ENCODE data around the gene DCHS2. TPM values are rescaled to one million over a fixed set of nuclear protein-coding genes. Genes with fewer than 3 reads are reported as not detected.

Gene DCHS2
- total RNA-seq, 2 donors from 2014 or later, result 0.13 to 0.24 TPM

GRCh38 chr4:154345359-154345758 is 146.2 kb downstream of the DCHS2 start:
- no peak for TF ChIP-seq CTCF (conservative IDR thresholded peaks at IDR 0.05)
- H3K27ac ChIP-seq (ENCODE audit: low read depth, low read length), result no peak overlapping the region
- H3K4me1 ChIP-seq (ENCODE audit: control insufficient read depth, insufficient read depth, low read length), result no peaks in the 10 kb centered on the region
- no peaks in the 10 kb centered on the region for H3K27me3 ChIP-seq (ENCODE audit: control insufficient read depth, insufficient read depth, low read length, poor library complexity, severe bottlenecking)
- no peaks in the 10 kb centered on the region for H3K9me3 Mint-ChIP-seq
- no peak for DNase-seq
- no peak overlapping the region for H3K4me3 Mint-ChIP-seq
- WGBS, 2 experiments (ENCODE audit: insufficient coverage in 1 of 2, insufficient read length in 1 of 2), result 85 to 91% methylated on average over 1 of the region's 1 CpG
- no peak overlapping the region for H3K4me3 ChIP-seq (ENCODE audit: low read length)
- no peaks in the 10 kb centered on the region for H3K36me3 ChIP-seq (ENCODE audit: control insufficient read depth, insufficient read depth, low read length)
- H3K9ac ChIP-seq (ENCODE audit: extremely low read depth, low read length, poor library complexity, severe bottlenecking), result no peak overlapping the region
- H3K27ac Mint-ChIP-seq, result no peak overlapping the region
- peaks cover 4% of the 10 kb centered on the region for H3K4me1 Mint-ChIP-seq
- H3K36me3 Mint-ChIP-seq (ENCODE audit: low read depth), result no peaks in the 10 kb centered on the region
- H3K9me3 ChIP-seq (ENCODE audit: control insufficient read depth, low read length), result no peaks in the 10 kb centered on the region
- H3K27me3 Mint-ChIP-seq (ENCODE audit: insufficient read depth), result no peaks in the 10 kb centered on the region

GRCh38 chr4:154344686-154345085 is 146.9 kb downstream of the DCHS2 start:
- no peak overlapping the region for H3K27ac ChIP-seq (ENCODE audit: low read depth, low read length)
- Mint-ChIP-seq H3K4me3 (no peak overlapping the region), H3K27me3 (ENCODE audit: insufficient read depth) (no peaks in the 10 kb centered on the region), H3K36me3 (ENCODE audit: low read depth) (no peaks in the 10 kb centered on the region), H3K27ac (no peak overlapping the region), H3K9me3 (no peaks in the 10 kb centered on the region), H3K4me1 (peaks cover 4% of the 10 kb centered on the region)
- peak; percentile 81 for DNase-seq
- no peak overlapping the region for H3K9ac ChIP-seq (ENCODE audit: extremely low read depth, low read length, poor library complexity, severe bottlenecking)
- H3K9me3 ChIP-seq (ENCODE audit: control insufficient read depth, low read length), result no peaks in the 10 kb centered on the region
- TF ChIP-seq CTCF (conservative IDR thresholded peaks at IDR 0.05), result peak; percentile 69
- H3K36me3 ChIP-seq (ENCODE audit: control insufficient read depth, insufficient read depth, low read length), result no peaks in the 10 kb centered on the region
- H3K27me3 ChIP-seq (ENCODE audit: control insufficient read depth, insufficient read depth, low read length, poor library complexity, severe bottlenecking), result no peaks in the 10 kb centered on the region
- no peak overlapping the region for H3K4me3 ChIP-seq (ENCODE audit: low read length)
- H3K4me1 ChIP-seq (ENCODE audit: control insufficient read depth, insufficient read depth, low read length), result no peaks in the 10 kb centered on the region
- WGBS, 2 experiments (ENCODE audit: insufficient coverage in 1 of 2, insufficient read length in 1 of 2), result 85 to 91% methylated on average over 5 to 6 of the region's 6 CpGs

GRCh38 chr4:154343651-154344050 is 147.9 kb downstream of the DCHS2 start:
- DNase-seq, result no peak
- Mint-ChIP-seq H3K4me1 (peaks cover 4% of the 10 kb centered on the region), H3K36me3 (ENCODE audit: low read depth) (no peaks in the 10 kb centered on the region), H3K27me3 (ENCODE audit: insufficient read depth) (no peaks in the 10 kb centered on the region), H3K27ac (no peak overlapping the region), H3K4me3 (no peak overlapping the region), H3K9me3 (no peaks in the 10 kb centered on the region)
- Histone ChIP-seq H3K27me3 (ENCODE audit: control insufficient read depth, insufficient read depth, low read length, poor library complexity, severe bottlenecking) (no peaks in the 10 kb centered on the region), H3K4me1 (ENCODE audit: control insufficient read depth, insufficient read depth, low read length) (no peaks in the 10 kb centered on the region), H3K9ac (ENCODE audit: extremely low read depth, low read length, poor library complexity, severe bottlenecking) (no peak overlapping the region), H3K4me3 (ENCODE audit: low read length) (no peak overlapping the region), H3K36me3 (ENCODE audit: control insufficient read depth, insufficient read depth, low read length) (no peaks in the 10 kb centered on the region), H3K9me3 (ENCODE audit: control insufficient read depth, low read length) (no peaks in the 10 kb centered on the region), H3K27ac (ENCODE audit: low read depth, low read length) (no peak overlapping the region)
- no peak for TF ChIP-seq CTCF (conservative IDR thresholded peaks at IDR 0.05)
- 95 to 100% methylated on average over 2 to 3 of the region's 3 CpGs for WGBS, 2 experiments (ENCODE audit: insufficient coverage in 1 of 2, insufficient read length in 1 of 2)
